Stomach (tissue), 9 donors: ENCODE measurements around the gene FUZ. TPM values are rescaled to one million over a fixed set of nuclear protein-coding genes. Genes with fewer than 3 reads are reported as not detected.

ENCODE experiments used
- DNase-seq, 2 donors: peaks; one replicate each; pipeline versions ENCODE4 v3.0.0 to v3.0.0-alpha.2; 2013 to 2019
- H3K27ac ChIP-seq, 5 donors: fragments of 200-600 bp in 4 of 5; sonication (generic) in 4 of 5; one replicate each; pipeline ENCODE4 v1.5.1; 2013 to 2019; ENCODE audit warnings: mild to moderate bottlenecking in 1 of 5, moderate library complexity in 1 of 5
- H3K27me3 ChIP-seq, 3 donors: fragments of 200-600 bp; sonication (generic); one replicate each; pipeline ENCODE4 v1.5.1; 2017 to 2019; ENCODE audit warnings: mixed run types in 1 of 3
- H3K36me3 ChIP-seq, 4 donors: fragments of 200-600 bp; sonication (generic); 1 replicate in 3 of 4; 2 replicates in 1 of 4; pipeline ENCODE4 v1.5.1; 2016 to 2019
- H3K4me1 ChIP-seq, 4 donors: fragments of 200-600 bp; sonication (generic); one replicate each; pipeline ENCODE4 v1.5.1; 2016 to 2019
- H3K4me3 ChIP-seq, 4 donors: fragments of 200-600 bp; sonication (generic) in 3 of 4; one replicate each; pipeline ENCODE4 v1.5.1; 2016 to 2019; ENCODE audit warnings: mild to moderate bottlenecking in 1 of 4
- H3K9me3 ChIP-seq, 4 donors: fragments of 200-600 bp; sonication (generic); one replicate each; pipeline ENCODE4 v1.5.1; 2016 to 2019
- CTCF ChIP-seq, 7 experiments: fragments of 450-650 bp in 4 of 7; fragments of 200-600 bp in 3 of 7; sonication (generic) in 3 of 7; IDR thresholded peaks; one replicate each; pipeline ENCODE4 v1.5.1; 2016 to 2019; ENCODE audit warnings: antibody characterized with exemption in 7 of 7, control low read depth in 2 of 7, mild to moderate bottlenecking in 1 of 7
- EP300 ChIP-seq: sonication (generic); formaldehyde crosslinking; IDR thresholded peaks from one replicate; pipeline ENCODE4 v1.6.1; 2017; ENCODE audit warnings: antibody characterized with exemption
- POLR2A ChIP-seq, 4 donors: fragments of 450-650 bp; IDR thresholded peaks; one replicate each; pipeline ENCODE4 v1.6.1; 2016; ENCODE audit warnings: antibody characterized with exemption in 4 of 4, control low read depth in 2 of 4, mild to moderate bottlenecking in 1 of 4, moderate library complexity in 1 of 4
- POLR2AphosphoS5 ChIP-seq, 3 donors: sonication (generic); formaldehyde crosslinking; IDR thresholded peaks; one replicate each; pipeline ENCODE4 v1.6.1; 2016; ENCODE audit warnings: antibody characterized with exemption in 3 of 3
- WGBS, 5 donors: extraction: QIAGEN DNeasy Blood & Tissue Kit in 3 of 5; methylation state at CpG; one replicate each; pipeline versions ENCODE4 v1.1.5 to v1.1.7; 2013 to 2018; 5-methylcytosine and 5-hydroxymethylcytosine counted together
- intact Hi-C: fragments of 100-400 bp; cut with DNase I; formaldehyde crosslinking; loops from one replicate; pipeline ENCODE4 v1.15.1; 2023; ENCODE audit warnings: low total_unique reads
- polyA plus RNA-seq, 3 donors: library from polyadenylated mRNA; stranded (reverse); fragments of 200-250 nt; gene quantifications; one replicate each; pipeline ENCODE4 v1.2.3, GENCODE V29; 2013
- total RNA-seq, 5 donors: library from RNA; depleted of rRNA; stranded (reverse); fragments of >200 nt; gene quantifications; one replicate each; pipeline versions ENCODE4 v1.1.0 to v1.2.3, GENCODE V29; 2014 to 2016
- donor health status: healthy with polysubstance abuse.
- donor health status: Bipolar disorder and iron deficiency.
- donor health status: healthy.

The FUZ gene
- total and polyA plus RNA-seq, 8 donors: 1.2 to 37.4 (median 15.5) TPM

GRCh38 chr19:49861107-49861506 lies 48.0 kb upstream of the FUZ start:
- Histone ChIP-seq H3K9me3 (no peaks in the 10 kb centered on the region), H3K4me1 (peaks cover 32 to 46% (median 39%) of the 10 kb centered on the region in 4 donors), H3K27ac (peak overlapping the region; percentile 53 to 78 (median 75)), H3K27me3 (no peaks in the 10 kb centered on the region), H3K36me3 (peaks cover 73 to 90% (median 88%) of the 10 kb centered on the region in 4 donors), H3K4me3 (peak overlapping the region in 1 of 4 donors; percentile 28)
- no peak for TF ChIP-seq POLR2A (IDR thresholded peaks at IDR 0.05)
- TF ChIP-seq POLR2AphosphoS5 (IDR thresholded peaks at IDR 0.05): peak in 1 of 3 donors; percentile 6
- intact Hi-C loops: no loop called here
- peak; percentile 78 to 87 for DNase-seq
- WGBS, 5 donors: 14 to 31% (median 20%) methylated on average over 5 to 13 of the region's 13 CpGs

- DNase-seq: peak in 1 of 2 donors; percentile 25
- H3K27ac ChIP-seq: peak overlapping the region; percentile 53 to 78 (median 75)
- no peak for TF ChIP-seq CTCF (IDR thresholded peaks at IDR 0.05)
- TF ChIP-seq EP300: no peak
- no peak for TF ChIP-seq POLR2A (IDR thresholded peaks at IDR 0.05)
- no peak for TF ChIP-seq POLR2AphosphoS5 (IDR thresholded peaks at IDR 0.05)
- H3K36me3 ChIP-seq: peaks cover 79 to 96% (median 93%) of the 10 kb centered on the region in 4 donors
- no peaks in the 10 kb centered on the region for H3K27me3 ChIP-seq
- WGBS, 5 donors: 62 to 77% (median 64%) methylated on average over 10 to 17 of the region's 17 CpGs
- H3K4me1 ChIP-seq: peaks cover 26 to 40% (median 33%) of the 10 kb centered on the region in 4 donors
- no peaks in the 10 kb centered on the region for H3K9me3 ChIP-seq
- H3K4me3 ChIP-seq: peak overlapping the region in 1 of 4 donors; percentile 28
- intact Hi-C loops: no loop called here
Observed at GRCh38 chr19:49860336-49861102, 47.4 kb upstream of the FUZ start.

GRCh38 chr19:49859682-49860335 lies 46.7 kb upstream of the FUZ start:
- no peaks in the 10 kb centered on the region for H3K27me3 ChIP-seq
- H3K4me1 ChIP-seq: peaks cover 19 to 39% (median 30%) of the 10 kb centered on the region in 4 donors
- TF ChIP-seq CTCF (IDR thresholded peaks at IDR 0.05): no peak
- TF ChIP-seq POLR2AphosphoS5 (IDR thresholded peaks at IDR 0.05): no peak
- no peak for TF ChIP-seq EP300
- no peak for TF ChIP-seq POLR2A (IDR thresholded peaks at IDR 0.05)
- intact Hi-C loops: no loop called here
- H3K9me3 ChIP-seq: no peaks in the 10 kb centered on the region
- WGBS, 5 donors: 81 to 84% (median 82%) methylated on average over 16 to 22 of the region's 22 CpGs
- H3K36me3 ChIP-seq: peaks cover 85 to 100% (median 99%) of the 10 kb centered on the region in 4 donors
- H3K4me3 ChIP-seq: no peak overlapping the region
- DNase-seq: no peak
- peak overlapping the region in 3 of 5 donors; percentile 75 to 78 (median 75) for H3K27ac ChIP-seq

- DNase-seq: no peak
- Histone ChIP-seq H3K4me3 (no peak overlapping the region), H3K4me1 (peaks cover 16 to 49% (median 38%) of the 10 kb centered on the region in 4 donors), H3K36me3 (peaks cover 77 to 94% (median 92%) of the 10 kb centered on the region in 4 donors), H3K27me3 (no peaks in the 10 kb centered on the region), H3K27ac (peak overlapping the region in 2 of 5 donors; percentile 15 to 22), H3K9me3 (no peaks in the 10 kb centered on the region)
- TF ChIP-seq POLR2A (IDR thresholded peaks at IDR 0.05): no peak
- TF ChIP-seq EP300: no peak
- TF ChIP-seq POLR2AphosphoS5 (IDR thresholded peaks at IDR 0.05): no peak
- no peak for TF ChIP-seq CTCF (IDR thresholded peaks at IDR 0.05)
- 86 to 89% (median 88%) methylated on average over 27 to 37 of the region's 37 CpGs for WGBS, 5 donors
- intact Hi-C loops: no loop called here
Observed at GRCh38 chr19:49858088-49858985, 45.2 kb upstream of the FUZ start.
